B cell (primary cell): ENCODE data around the gene VAC14. TPM values are rescaled to one million over a fixed set of nuclear protein-coding genes. Genes with fewer than 3 reads are reported as not detected.

Source experiments
- ATAC-seq: fragments of 200-7000 bp; cut with Tn5 transposase; one replicate; pipeline ENCODE4 v1.10.0; 2021; ENCODE audit warnings: low read depth, mild to moderate bottlenecking, moderate number of reproducible peaks, moderate library complexity
- CTCF ChIA-PET: fragments of 350-600 bp; sonication (Branson Sonifier 250); formaldehyde crosslinking; loops from one replicate; lab custom pipeline; 2021; ENCODE audit warnings: antibody characterized with exemption, inconsistent platforms; lab: Charles Lee
- POLR2A ChIA-PET: fragments of 350-600 bp; sonication (Branson Sonifier 250); formaldehyde crosslinking; loops from one replicate; lab custom pipeline; 2021; ENCODE audit warnings: antibody characterized with exemption; lab: Charles Lee
- DNase-seq: peaks from one replicate; pipeline ENCODE4 v3.0.0; 2013
- H2AFZ ChIP-seq: 2 replicates; pipeline ENCODE4 v1.6.1; 2012; ENCODE audit warnings: mild to moderate bottlenecking, low read depth, low read length; ENCODE audit not compliant: insufficient read depth, poor library complexity, severe bottlenecking
- H3K27ac ChIP-seq, 2 donors: 1 replicate in 1 of 2; 2 replicates in 1 of 2; pipeline ENCODE4 v1.5.1; 2012 to 2013; ENCODE audit warnings: low read length in 2 of 2, mild to moderate bottlenecking in 2 of 2, moderate library complexity in 1 of 2
- H3K27me3 ChIP-seq, 4 experiments: fragments of 200-600 bp in 1 of 4; sonication (generic) in 1 of 4; replicated peaks in 1 of 4; 1 replicate in 2 of 4; 2 replicates in 2 of 4; pipeline versions ENCODE4 v1.6.1 to v1.7.0; 2013 to 2016; ENCODE audit warnings: low read length in 3 of 4, mild to moderate bottlenecking in 2 of 4, mixed read lengths in 1 of 4, moderate library complexity in 1 of 4; ENCODE audit not compliant: insufficient read depth in 4 of 4, control insufficient read depth in 3 of 4; ENCODE audit errors: control extremely low read depth in 1 of 4
- H3K36me3 ChIP-seq, 2 experiments: replicated peaks in 1 of 2; 1 replicate in 1 of 2; 2 replicates in 1 of 2; pipeline versions ENCODE4 v1.6.1 to v1.7.1; 2013; ENCODE audit warnings: low read length in 1 of 2; ENCODE audit not compliant: insufficient read depth in 2 of 2, control insufficient read depth in 1 of 2; ENCODE audit errors: control extremely low read depth in 1 of 2, extremely low read depth in 1 of 2
- H3K4me1 ChIP-seq, 2 donors: fragments of 200-600 bp in 1 of 2; sonication (generic) in 1 of 2; 1 replicate in 1 of 2; 2 replicates in 1 of 2; pipeline versions ENCODE4 v1.5.1 to v1.6.1; 2013 to 2017; ENCODE audit warnings: low read length in 2 of 2; ENCODE audit not compliant: control insufficient read depth in 2 of 2, insufficient read depth in 2 of 2
- H3K4me2 ChIP-seq: replicated peaks from 2 replicates; pipeline ENCODE3; 2012; ENCODE audit warnings: mild to moderate bottlenecking, low read depth, low read length; ENCODE audit not compliant: poor library complexity, severe bottlenecking
- H3K4me3 ChIP-seq, 5 experiments: fragments of 200-600 bp in 1 of 5; sonication (generic) in 1 of 5; 1 replicate in 3 of 5; 2 replicates in 2 of 5; pipeline versions ENCODE4 v1.5.1 to v1.7.0; 2011 to 2016; ENCODE audit warnings: low read length in 4 of 5, mild to moderate bottlenecking in 4 of 5, low read depth in 2 of 5, control low read depth in 1 of 5, moderate library complexity in 1 of 5; ENCODE audit not compliant: insufficient read depth in 1 of 5; ENCODE audit errors: control extremely low read depth in 1 of 5, extremely low read depth in 1 of 5
- H3K79me2 ChIP-seq: fragments of 200-600 bp; sonication (generic); one replicate; pipeline ENCODE4 v1.6.0; 2016; ENCODE audit warnings: low read length; ENCODE audit not compliant: control insufficient read depth, insufficient read depth
- H3K9ac ChIP-seq: fragments of 200-600 bp; sonication (generic); 2 replicates; pipeline ENCODE4 v1.6.1; 2017; ENCODE audit warnings: mild to moderate bottlenecking, low read length, moderate library complexity
- H3K9me3 ChIP-seq, 3 donors: one replicate each; pipeline versions ENCODE4 v1.6.1 to v1.7.1; 2013; ENCODE audit warnings: low read length in 2 of 3; ENCODE audit not compliant: control insufficient read depth in 2 of 3, insufficient read depth in 1 of 3; ENCODE audit errors: control extremely low read depth in 1 of 3
- H4K20me1 ChIP-seq: 2 replicates; pipeline ENCODE4 v1.6.0; 2012; ENCODE audit warnings: mild to moderate bottlenecking, low read length; ENCODE audit not compliant: insufficient read depth, control insufficient read depth, poor library complexity, severe bottlenecking
- H3K27ac Mint-ChIP-seq: one replicate; pipeline ENCODE4 v1.8.0; 2021; ENCODE audit warnings: mixed read lengths
- H3K27me3 Mint-ChIP-seq: one replicate; pipeline ENCODE4 v1.8.0; 2021; ENCODE audit warnings: mixed read lengths
- H3K4me1 Mint-ChIP-seq: one replicate; pipeline ENCODE4 v1.8.0; 2021; ENCODE audit warnings: mixed read lengths
- H3K4me3 Mint-ChIP-seq: one replicate; pipeline ENCODE4 v1.8.0; 2021; ENCODE audit warnings: mixed read lengths
- H3K9me3 Mint-ChIP-seq: one replicate; pipeline ENCODE4 v1.8.0; 2022; ENCODE audit warnings: mixed read lengths; ENCODE audit not compliant: insufficient read depth
- EZH2 ChIP-seq: IDR thresholded peaks from 2 replicates; pipeline ENCODE4 v1.6.1; 2012; ENCODE audit warnings: borderline replicate concordance, low read depth, mild to moderate bottlenecking, moderate library complexity, low read length; ENCODE audit not compliant: insufficient read depth, poor library complexity, severe bottlenecking
- WGBS: methylation state at CpG from one replicate; pipeline ENCODE4 v1.1.5; 2013; ENCODE audit warnings: missing lambda C conversion rate; ENCODE audit not compliant: insufficient coverage; 5-methylcytosine and 5-hydroxymethylcytosine counted together
- intact Hi-C: fragments of 100-400 bp; cut with micrococcal nuclease; formaldehyde crosslinking; loops from one replicate; pipeline ENCODE4 v1.10.0; 2022
- polyA plus RNA-seq: library from polyadenylated mRNA; depleted of rRNA; stranded (reverse); fragments of >200 nt; gene quantifications from 2 replicates; pipeline ENCODE4 v1.2.3, GENCODE V29; 2012
- total RNA-seq, 2 donors: library from RNA; stranded (reverse); fragments of 120-200 nt in 1 of 2; gene quantifications; 1 replicate in 1 of 2; 2 replicates in 1 of 2; pipeline versions ENCODE4 v1.2.3 to v1.2.4, GENCODE V29; 2013 to 2022
- TF ChIP-seq, protein P1 (sequence below): fragments of 200-600 bp; IDR thresholded peaks from one replicate; pipeline ENCODE4 v1.8.0; 2022; ENCODE audit warnings: antibody characterized with exemption, mild to moderate bottlenecking

Gene VAC14
- total and polyA plus RNA-seq, 2 donors (not counting 1 experiment from before 2014, with no cell fraction given): 42.6 to 64.7 TPM

DNA sequence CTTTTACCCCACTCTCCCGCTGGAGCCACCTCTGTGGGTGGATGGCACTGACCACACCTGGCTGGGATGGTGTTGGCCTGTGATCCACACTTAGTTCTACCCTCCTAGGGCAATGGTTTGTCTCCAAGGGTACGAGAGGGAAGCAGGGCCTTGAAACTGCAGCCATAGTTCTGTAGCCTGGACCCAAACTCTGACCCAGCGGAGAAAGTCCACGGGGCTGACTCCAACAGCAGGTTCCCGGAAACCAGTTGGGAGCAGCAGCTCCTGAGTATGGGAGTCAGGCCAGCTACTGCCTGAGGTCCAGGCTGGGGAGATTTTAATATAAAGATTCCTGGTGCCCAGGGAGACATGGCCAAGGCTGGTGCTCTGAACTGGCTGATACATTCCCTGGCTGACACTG lies 91.5 kb downstream of the VAC14 start:
- TF ChIP-seq EZH2: no peak
- TF ChIP-seq, protein P1, sequence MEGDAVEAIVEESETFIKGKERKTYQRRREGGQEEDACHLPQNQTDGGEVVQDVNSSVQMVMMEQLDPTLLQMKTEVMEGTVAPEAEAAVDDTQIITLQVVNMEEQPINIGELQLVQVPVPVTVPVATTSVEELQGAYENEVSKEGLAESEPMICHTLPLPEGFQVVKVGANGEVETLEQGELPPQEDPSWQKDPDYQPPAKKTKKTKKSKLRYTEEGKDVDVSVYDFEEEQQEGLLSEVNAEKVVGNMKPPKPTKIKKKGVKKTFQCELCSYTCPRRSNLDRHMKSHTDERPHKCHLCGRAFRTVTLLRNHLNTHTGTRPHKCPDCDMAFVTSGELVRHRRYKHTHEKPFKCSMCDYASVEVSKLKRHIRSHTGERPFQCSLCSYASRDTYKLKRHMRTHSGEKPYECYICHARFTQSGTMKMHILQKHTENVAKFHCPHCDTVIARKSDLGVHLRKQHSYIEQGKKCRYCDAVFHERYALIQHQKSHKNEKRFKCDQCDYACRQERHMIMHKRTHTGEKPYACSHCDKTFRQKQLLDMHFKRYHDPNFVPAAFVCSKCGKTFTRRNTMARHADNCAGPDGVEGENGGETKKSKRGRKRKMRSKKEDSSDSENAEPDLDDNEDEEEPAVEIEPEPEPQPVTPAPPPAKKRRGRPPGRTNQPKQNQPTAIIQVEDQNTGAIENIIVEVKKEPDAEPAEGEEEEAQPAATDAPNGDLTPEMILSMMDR: no peak
- Mint-ChIP-seq H3K9me3 (no peaks in the 10 kb centered on the region), H3K4me3 (no peak overlapping the region), H3K27me3 (no peaks in the 10 kb centered on the region), H3K4me1 (no peaks in the 10 kb centered on the region), H3K27ac (no peak overlapping the region)
- H2AFZ ChIP-seq: no peak overlapping the region
- no peak overlapping the region for H3K4me2 ChIP-seq
- 98% methylated on average over 5 of the region's 5 CpGs for WGBS
- no peak overlapping the region for H3K4me3 ChIP-seq
- CTCF ChIA-PET: no interaction called here
- intact Hi-C loops: no loop called here
- peaks cover 0 to 29% of the 10 kb centered on the region in 2 experiments for H3K36me3 ChIP-seq
- no peak overlapping the region for H3K9ac ChIP-seq
- H3K9me3 ChIP-seq: peaks cover 0 to 3% (median 0%) of the 10 kb centered on the region in 3 donors
- H3K27ac ChIP-seq: no peak overlapping the region
- H4K20me1 ChIP-seq: peaks cover 8% of the 10 kb centered on the region
- no peaks in the 10 kb centered on the region for H3K79me2 ChIP-seq
- H3K4me1 ChIP-seq: no peaks in the 10 kb centered on the region
- ATAC-seq (no peak), DNase-seq (no peak)
- POLR2A ChIA-PET: interaction anchor here (0.6 kb wide), 1 partner anchor 1353 kb away, joined by 7 read pairs; no protein-coding TSS in a partner anchor
- H3K27me3 ChIP-seq: no peaks in the 10 kb centered on the region

GRCh38 chr16:70708366-70709246 lies 92.4 kb downstream of the VAC14 start:
- Histone ChIP-seq H3K4me2 (no peak overlapping the region), H4K20me1 (peaks cover 6% of the 10 kb centered on the region), H3K79me2 (no peaks in the 10 kb centered on the region), H3K9me3 (peaks cover 0 to 3% (median 0%) of the 10 kb centered on the region in 3 donors), H3K4me1 (no peaks in the 10 kb centered on the region), H3K27me3 (no peaks in the 10 kb centered on the region), H3K36me3 (peaks cover 0 to 29% of the 10 kb centered on the region in 2 experiments), H3K27ac (no peak overlapping the region), H3K4me3 (no peak overlapping the region), H2AFZ (no peak overlapping the region), H3K9ac (no peak overlapping the region)
- no peaks in the 10 kb centered on the region for H3K27me3 Mint-ChIP-seq
- POLR2A ChIA-PET: interaction anchor here (0.6 kb wide), 1 partner anchor 1353 kb away, joined by 7 read pairs; no protein-coding TSS in a partner anchor
- WGBS: over 99% methylated on average over 15 of the region's 20 CpGs
- H3K27ac Mint-ChIP-seq: no peak overlapping the region
- TF ChIP-seq EZH2: no peak
- TF ChIP-seq, protein P1: no peak
- H3K4me3 Mint-ChIP-seq: no peak overlapping the region
- intact Hi-C loops: no loop called here
- CTCF ChIA-PET: no interaction called here
- DNase-seq (no peak), ATAC-seq (no peak)
- no peaks in the 10 kb centered on the region for H3K4me1 Mint-ChIP-seq
- no peaks in the 10 kb centered on the region for H3K9me3 Mint-ChIP-seq
